ENCODE data around the gene VEZF1. TPM values are rescaled to one million over a fixed set of nuclear protein-coding genes. Genes with fewer than 3 reads are reported as not detected.

The VEZF1 gene
- total and polyA plus RNA-seq, 2 experiments from 2014 or later, result 32.2 to 51.9 TPM

- in situ Hi-C loops (cut with MboI), result no loop called here
- Histone ChIP-seq H3K27ac (no peak overlapping the region), H3K4me3 (peak overlapping the region; percentile 99), H3K4me2 (ENCODE audit: unreplicated experiment) (peak overlapping the region; percentile 98), H3K9me3 (ENCODE audit: low read depth) (no peaks in the 10 kb centered on the region), H3K36me3 (ENCODE audit: low read depth) (peaks cover 46% of the 10 kb centered on the region), H3K27me3 (replicated peaks; ENCODE audit: insufficient read depth) (no peaks in the 10 kb centered on the region), H3F3A (ENCODE audit: insufficient read depth) (peaks cover 68% of the 10 kb centered on the region), H3K9ac (peak overlapping the region; percentile 98), H3K4me1 (ENCODE audit: insufficient read depth) (peaks cover 43% of the 10 kb centered on the region), H3K9me2 (ENCODE audit: insufficient read depth) (no peaks in the 10 kb centered on the region), H4K20me1 (ENCODE audit: insufficient read depth) (peaks cover 23% of the 10 kb centered on the region), H2AFZ (no peak overlapping the region), H3K79me2 (ENCODE audit: insufficient read depth) (peaks cover 84% of the 10 kb centered on the region)
- 92 to 93% methylated on average over 3 of the region's 3 CpGs for WGBS, 2 experiments (ENCODE audit: low coverage in 1 of 2, low lambda C conversion rate in 2 of 2, missing lambda C conversion rate in 2 of 2)
- no peak for DNase-seq
- TF ChIP-seq EZH2 (IDR thresholded peaks at IDR 0.05; ENCODE audit: insufficient read depth, poor library complexity, severe bottlenecking), result no peak
- TF ChIP-seq EZH2phosphoT487 (IDR thresholded peaks at IDR 0.05; ENCODE audit: insufficient read depth, low read depth), result no peak
Measured at GRCh38 chr17:58004060-58004459, 16.0 kb upstream of the VEZF1 start.

DNA sequence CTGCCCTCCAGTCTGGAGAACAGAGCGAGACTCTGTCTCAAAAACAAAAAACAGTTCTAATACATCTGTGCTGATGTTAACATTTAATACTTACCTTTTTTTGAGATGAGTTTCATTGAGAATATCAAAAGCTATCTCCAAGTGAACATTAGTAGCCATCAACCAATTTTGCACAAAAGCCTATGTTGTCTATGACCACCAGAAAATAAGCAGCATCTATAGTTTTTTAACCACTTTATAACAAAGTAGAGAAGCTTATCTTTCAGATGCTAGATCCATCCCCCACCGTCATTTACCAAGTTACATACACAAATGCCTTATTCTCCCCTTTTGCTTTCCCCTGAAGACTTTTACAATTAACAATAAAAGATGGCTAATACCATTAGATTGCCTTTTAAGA lies 14.9 kb upstream of the VEZF1 start:
- Histone ChIP-seq H3F3A (ENCODE audit: insufficient read depth) (peaks cover 77% of the 10 kb centered on the region), H3K27ac (no peak overlapping the region), H3K4me2 (ENCODE audit: unreplicated experiment) (peak overlapping the region; percentile 98), H3K36me3 (ENCODE audit: low read depth) (peaks cover 57% of the 10 kb centered on the region), H2AFZ (no peak overlapping the region), H3K27me3 (replicated peaks; ENCODE audit: insufficient read depth) (no peaks in the 10 kb centered on the region), H3K4me3 (peak overlapping the region; percentile 99; the same call in 1 of the 2 replicates), H3K9me2 (ENCODE audit: insufficient read depth) (no peaks in the 10 kb centered on the region), H3K9me3 (ENCODE audit: low read depth) (no peaks in the 10 kb centered on the region), H3K4me1 (ENCODE audit: insufficient read depth) (peaks cover 43% of the 10 kb centered on the region), H3K9ac (peak overlapping the region; percentile 98; the same call in 1 of the 2 replicates), H4K20me1 (ENCODE audit: insufficient read depth) (peaks cover 23% of the 10 kb centered on the region), H3K79me2 (ENCODE audit: insufficient read depth) (peaks cover 81% of the 10 kb centered on the region)
- no peak for DNase-seq
- in situ Hi-C loops (cut with MboI), result no loop called here
- TF ChIP-seq EZH2phosphoT487 (IDR thresholded peaks at IDR 0.05; ENCODE audit: insufficient read depth, low read depth) (no peak), EZH2 (IDR thresholded peaks at IDR 0.05; ENCODE audit: insufficient read depth, poor library complexity, severe bottlenecking) (no peak)
- 97 to 98% methylated on average over 2 of the region's 2 CpGs for WGBS, 2 experiments (ENCODE audit: low coverage in 1 of 2, low lambda C conversion rate in 2 of 2, missing lambda C conversion rate in 2 of 2)

- no peaks in the 10 kb centered on the region for H3K9me3 ChIP-seq (ENCODE audit: low read depth)
- no peaks in the 10 kb centered on the region for H3K27me3 ChIP-seq (replicated peaks; ENCODE audit: insufficient read depth)
- peaks cover 43% of the 10 kb centered on the region for H3K4me1 ChIP-seq (ENCODE audit: insufficient read depth)
- no peaks in the 10 kb centered on the region for H3K9me2 ChIP-seq (ENCODE audit: insufficient read depth)
- peaks cover 87% of the 10 kb centered on the region for H3K79me2 ChIP-seq (ENCODE audit: insufficient read depth)
- peaks cover 78% of the 10 kb centered on the region for H3F3A ChIP-seq (ENCODE audit: insufficient read depth)
- H2AFZ ChIP-seq, result no peak overlapping the region
- peak overlapping the region; percentile 14 for H3K9ac ChIP-seq
- no peak for TF ChIP-seq EZH2 (IDR thresholded peaks at IDR 0.05; ENCODE audit: insufficient read depth, poor library complexity, severe bottlenecking)
- no peak for TF ChIP-seq EZH2phosphoT487 (IDR thresholded peaks at IDR 0.05; ENCODE audit: insufficient read depth, low read depth)
- no peak overlapping the region for H3K27ac ChIP-seq
- peaks cover 23% of the 10 kb centered on the region for H4K20me1 ChIP-seq (ENCODE audit: insufficient read depth)
- H3K36me3 ChIP-seq (ENCODE audit: low read depth), result peaks cover 63% of the 10 kb centered on the region
- in situ Hi-C loops (cut with MboI), result no loop called here
- 0 out of 2 replicates have a peak overlapping the region, but pooled peaks have one; percentile 2 for H3K4me3 ChIP-seq
- peak overlapping the region; percentile 4 for H3K4me2 ChIP-seq (ENCODE audit: unreplicated experiment)
- DNase-seq, result peak; percentile 25
- 62 to 66% methylated on average over 4 of the region's 4 CpGs for WGBS, 2 experiments (ENCODE audit: low coverage in 1 of 2, low lambda C conversion rate in 2 of 2, missing lambda C conversion rate in 2 of 2)
Measured at GRCh38 chr17:58002154-58002948, 14.3 kb upstream of the VEZF1 start.

- H3K27me3 ChIP-seq (replicated peaks; ENCODE audit: insufficient read depth), result no peaks in the 10 kb centered on the region
- no peaks in the 10 kb centered on the region for H3K9me3 ChIP-seq (ENCODE audit: low read depth)
- peaks cover 43% of the 10 kb centered on the region for H3K4me1 ChIP-seq (ENCODE audit: insufficient read depth)
- no peak for TF ChIP-seq EZH2 (IDR thresholded peaks at IDR 0.05; ENCODE audit: insufficient read depth, poor library complexity, severe bottlenecking)
- TF ChIP-seq EZH2phosphoT487 (IDR thresholded peaks at IDR 0.05; ENCODE audit: insufficient read depth, low read depth), result no peak
- H3K79me2 ChIP-seq (ENCODE audit: insufficient read depth), result peaks cover 84% of the 10 kb centered on the region
- H3K27ac ChIP-seq, result no peak overlapping the region
- H3K4me2 ChIP-seq (ENCODE audit: unreplicated experiment), result peak overlapping the region; percentile 4
- no peak for DNase-seq
- H2AFZ ChIP-seq, result no peak overlapping the region
- H3K9ac ChIP-seq, result peak overlapping the region; percentile 14
- peaks cover 86% of the 10 kb centered on the region for H3F3A ChIP-seq (ENCODE audit: insufficient read depth)
- WGBS, 2 experiments (ENCODE audit: low coverage in 1 of 2, low lambda C conversion rate in 2 of 2, missing lambda C conversion rate in 2 of 2), result 59 to 71% methylated on average over 1 of the region's 1 CpG
- peaks cover 23% of the 10 kb centered on the region for H4K20me1 ChIP-seq (ENCODE audit: insufficient read depth)
- no peaks in the 10 kb centered on the region for H3K9me2 ChIP-seq (ENCODE audit: insufficient read depth)
- in situ Hi-C loops (cut with MboI), result no loop called here
- H3K36me3 ChIP-seq (ENCODE audit: low read depth), result peaks cover 71% of the 10 kb centered on the region
- no peak overlapping the region for H3K4me3 ChIP-seq
Measured at GRCh38 chr17:58001461-58002124, 13.5 kb upstream of the VEZF1 start.

Data from GM23248 (cell line).